Measurements from ENCODE around the gene GOLPH3L. TPM values are rescaled to one million over a fixed set of nuclear protein-coding genes. Genes with fewer than 3 reads are reported as not detected.
"Not testable (repeated sequence)": the region's sequence is repeated elsewhere in the genome, so short reads cannot be mapped to it uniquely, and the experiment has no call there.

GOLPH3L gene
- total and polyA plus RNA-seq, 7 donors, result 18.1 to 66.6 (median 26.5) TPM

GRCh38 chr1:150678988-150679387 lies 18.0 kb downstream of the GOLPH3L start:
- intact Hi-C loops (cut with DNase I), result no loop called here
- Histone ChIP-seq H3K27me3 (no peaks in the 10 kb centered on the region), H3K4me3 (no peak overlapping the region), H3K36me3 (peaks cover 0 to 34% (median 2%) of the 10 kb centered on the region in 4 donors), H3K27ac (no peak overlapping the region), H3K9me3 (no peaks in the 10 kb centered on the region), H3K4me1 (no peaks in the 10 kb centered on the region)
- TF ChIP-seq POLR2AphosphoS5 (IDR thresholded peaks at IDR 0.05), result no peak
- WGBS, 2 donors, result 95 to 100% methylated on average over 1 of the region's 1 CpG
- DNase-seq, result no peak

GRCh38 chr1:150674881-150675280 lies 22.1 kb downstream of the GOLPH3L start:
- Histone ChIP-seq H3K27me3 (no peaks in the 10 kb centered on the region), H3K36me3 (peaks cover 0 to 24% (median 2%) of the 10 kb centered on the region in 4 donors), H3K4me3 (no peak overlapping the region), H3K9me3 (no peaks in the 10 kb centered on the region), H3K4me1 (no peaks in the 10 kb centered on the region), H3K27ac (no peak overlapping the region)
- no peak for TF ChIP-seq POLR2AphosphoS5 (IDR thresholded peaks at IDR 0.05)
- TF ChIP-seq EP300 (IDR thresholded peaks at IDR 0.05), result no peak
- TF ChIP-seq CTCF (IDR thresholded peaks at IDR 0.05), result no peak
- no peak for TF ChIP-seq POLR2A (IDR thresholded peaks at IDR 0.05)
- intact Hi-C loops (cut with DNase I), result no loop called here
- DNase-seq, result no peak
- 93 to 95% methylated on average over 4 of the region's 4 CpGs for WGBS, 2 donors

- intact Hi-C loops (cut with DNase I), result no loop called here
- H3K4me3 ChIP-seq, result no peak overlapping the region
- WGBS, 2 donors, result 92 to 97% methylated on average over 7 of the region's 7 CpGs
- H3K9me3 ChIP-seq, result no peaks in the 10 kb centered on the region
- H3K4me1 ChIP-seq, result no peaks in the 10 kb centered on the region
- no peaks in the 10 kb centered on the region for H3K27me3 ChIP-seq
- no peak overlapping the region for H3K27ac ChIP-seq
- no peak for TF ChIP-seq EP300 (IDR thresholded peaks at IDR 0.05)
- TF ChIP-seq POLR2AphosphoS5 (IDR thresholded peaks at IDR 0.05), result no peak
- TF ChIP-seq CTCF (IDR thresholded peaks at IDR 0.05), result no peak
- no peak for TF ChIP-seq POLR2A (IDR thresholded peaks at IDR 0.05)
- peaks cover 0 to 42% (median 16%) of the 10 kb centered on the region in 4 donors for H3K36me3 ChIP-seq
- no peak for DNase-seq
Observed at GRCh38 chr1:150663321-150663720, 33.6 kb downstream of the GOLPH3L start.

- intact Hi-C loops (cut with DNase I), result no loop called here
- Histone ChIP-seq H3K9me3 (no peaks in the 10 kb centered on the region), H3K4me1 (no peaks in the 10 kb centered on the region), H3K27ac (no peak overlapping the region), H3K4me3 (no peak overlapping the region), H3K36me3 (peaks cover 0 to 46% (median 19%) of the 10 kb centered on the region in 4 donors), H3K27me3 (no peaks in the 10 kb centered on the region)
- no peak for TF ChIP-seq CTCF (IDR thresholded peaks at IDR 0.05)
- TF ChIP-seq POLR2A (IDR thresholded peaks at IDR 0.05), result no peak
- no peak for TF ChIP-seq EP300 (IDR thresholded peaks at IDR 0.05)
- no peak for DNase-seq
- 97% methylated on average over 9 of the region's 9 CpGs for WGBS, 2 donors
Observed at GRCh38 chr1:150662811-150663210, 34.1 kb downstream of the GOLPH3L start.

- Histone ChIP-seq H3K27me3 (no peaks in the 10 kb centered on the region), H3K27ac (no peak overlapping the region), H3K4me3 (no peak overlapping the region), H3K4me1 (no peaks in the 10 kb centered on the region), H3K9me3 (no peaks in the 10 kb centered on the region), H3K36me3 (peaks cover 0 to 51% (median 21%) of the 10 kb centered on the region in 4 donors)
- WGBS, 2 donors, result 97% methylated on average over 5 of the region's 5 CpGs
- intact Hi-C loops (cut with DNase I), result no loop called here
- TF ChIP-seq POLR2AphosphoS5 (IDR thresholded peaks at IDR 0.05), result no peak
- no peak for DNase-seq
Observed at GRCh38 chr1:150661156-150661555, 35.8 kb downstream of the GOLPH3L start.

GRCh38 chr1:150660584-150660983 lies 36.4 kb downstream of the GOLPH3L start:
- Histone ChIP-seq H3K4me1 (no peaks in the 10 kb centered on the region), H3K36me3 (peaks cover 0 to 51% (median 21%) of the 10 kb centered on the region in 4 donors), H3K4me3 (no peak overlapping the region), H3K27me3 (no peaks in the 10 kb centered on the region), H3K27ac (no peak overlapping the region), H3K9me3 (no peaks in the 10 kb centered on the region)
- intact Hi-C loops (cut with DNase I), result no loop called here
- WGBS, 2 donors, result 88 to 100% methylated on average over 4 of the region's 4 CpGs
- DNase-seq, result no peak
- no peak for TF ChIP-seq CTCF (IDR thresholded peaks at IDR 0.05)

GRCh38 chr1:150657064-150657463 lies 39.9 kb downstream of the GOLPH3L start:
- H3K9me3 ChIP-seq; H3K27me3 ChIP-seq; H3K4me3 ChIP-seq; H3K4me1 ChIP-seq; H3K27ac ChIP-seq; intact Hi-C loops (cut with DNase I); DNase-seq: not testable (repeated sequence)
- peaks cover 0 to 39% (median 18%) of the 10 kb centered on the region in 4 donors for H3K36me3 ChIP-seq
- 81 to 91% methylated on average over 4 of the region's 4 CpGs for WGBS, 2 donors

GRCh38 chr1:150654635-150655034 lies 42.3 kb downstream of the GOLPH3L start:
- intact Hi-C loops (cut with DNase I); H3K27ac ChIP-seq; H3K4me3 ChIP-seq; H3K4me1 ChIP-seq; H3K27me3 ChIP-seq; H3K9me3 ChIP-seq; DNase-seq: not testable (repeated sequence)
- H3K36me3 ChIP-seq, result peaks cover 0 to 24% (median 9%) of the 10 kb centered on the region in 4 donors
- WGBS, 2 donors, result 95% methylated on average over 10 of the region's 10 CpGs

Measured in sigmoid colon (tissue), 7 donors.